SK-N-SH (cell line): Measurements from ENCODE around the gene CAMKMT. TPM values are rescaled to one million over a fixed set of nuclear protein-coding genes. Genes with fewer than 3 reads are reported as not detected.
A peak's percentile ranks its signal among the peaks of the same experiment; 100 is the strongest.

Source experiments
- CTCF ChIA-PET: fragments of 300-600, 350-600 bp; formaldehyde crosslinking; extraction: SDS; loops from one replicate; lab custom pipeline; 2021; lab: Yijun Ruan, JAX
- POLR2A ChIA-PET: fragments of 350-600 bp; sonication (Branson Sonifier 250); formaldehyde crosslinking; extraction: SDS; loops from one replicate; lab custom pipeline; 2020; ENCODE audit warnings: antibody characterized with exemption, inconsistent platforms; lab: Yijun Ruan, JAX
- DNase-seq: peaks from one replicate; pipeline ENCODE4 v3.0.0; 2012
- H2AFZ ChIP-seq: fragments of 200-600 bp; sonication (generic); 2 replicates; pipeline ENCODE4 v1.8.1; 2016; ENCODE audit warnings: antibody characterized with exemption, mild to moderate bottlenecking, low read depth
- H3F3A ChIP-seq: fragments of 200-600 bp; sonication (generic); replicated peaks from 2 replicates; pipeline ENCODE3; 2016; ENCODE audit warnings: antibody characterized with exemption, mild to moderate bottlenecking; ENCODE audit not compliant: insufficient read depth
- H3K27ac ChIP-seq, 2 experiments: fragments of 200-500 bp in 1 of 2; fragments of 200-600 bp in 1 of 2; sonication (Bioruptor generic) in 1 of 2; sonication (generic), shearing (Covaris generic) in 1 of 2; 2 replicates each; pipeline versions ENCODE4 v1.5.1 to v1.6.1; 2014 to 2016; ENCODE audit warnings: low read depth in 2 of 2, inconsistent platforms in 1 of 2, low read length in 1 of 2, mild to moderate bottlenecking in 1 of 2, mixed read lengths in 1 of 2
- H3K27me3 ChIP-seq: fragments of 200-600 bp; sonication (generic), shearing (Covaris generic); 2 replicates; pipeline ENCODE4 v1.6.1; 2016; ENCODE audit warnings: mixed run types; ENCODE audit not compliant: insufficient read depth
- H3K36me3 ChIP-seq, 2 experiments: fragments of 200-500 bp in 1 of 2; fragments of 200-600 bp in 1 of 2; sonication (Bioruptor generic) in 1 of 2; sonication (generic) in 1 of 2; replicated peaks in 1 of 2; 2 replicates each; pipeline versions ENCODE3 to v1.5.1; 2014 to 2016; ENCODE audit warnings: low read length in 1 of 2, mild to moderate bottlenecking in 1 of 2; ENCODE audit not compliant: insufficient read depth in 2 of 2, control insufficient read depth in 1 of 2
- H3K4me1 ChIP-seq, 2 experiments: fragments of 200-500 bp in 1 of 2; fragments of 200-600 bp in 1 of 2; sonication (Bioruptor generic) in 1 of 2; sonication (generic), shearing (Covaris generic) in 1 of 2; 2 replicates each; pipeline versions ENCODE4 v1.5.1 to v1.6.1; 2014 to 2016; ENCODE audit warnings: low read depth in 1 of 2, low read length in 1 of 2, mixed run types in 1 of 2; ENCODE audit not compliant: insufficient read depth in 2 of 2, control insufficient read depth in 1 of 2
- H3K4me2 ChIP-seq: fragments of 200-600 bp; sonication (generic), shearing (Covaris generic); 2 replicates; pipeline ENCODE4 v1.6.1; 2017; ENCODE audit warnings: mixed run types
- H3K4me3 ChIP-seq, 2 experiments: fragments of 200-500 bp in 1 of 2; fragments of 200-600 bp in 1 of 2; sonication (Bioruptor generic) in 1 of 2; sonication (generic), shearing (Covaris generic) in 1 of 2; 2 replicates each; pipeline versions ENCODE4 v1.5.1 to v1.8.1; 2014 to 2016; ENCODE audit warnings: low read depth in 2 of 2, inconsistent platforms in 1 of 2, low read length in 1 of 2, mild to moderate bottlenecking in 1 of 2, mixed read lengths in 1 of 2, moderate library complexity in 1 of 2
- H3K79me2 ChIP-seq: fragments of 200-600 bp; sonication (generic); 2 replicates; pipeline ENCODE4 v1.8.1; 2017; ENCODE audit warnings: mild to moderate bottlenecking; ENCODE audit not compliant: insufficient read depth
- H3K9ac ChIP-seq: fragments of 200-600 bp; sonication (generic); 2 replicates; pipeline ENCODE4 v1.6.1; 2017; ENCODE audit warnings: mixed run types
- H3K9me2 ChIP-seq: fragments of 200-600 bp; sonication (generic); 2 replicates; pipeline ENCODE4 v1.6.1; 2017; ENCODE audit warnings: mixed run types
- H3K9me3 ChIP-seq: fragments of 200-600 bp; sonication (generic); 2 replicates; pipeline ENCODE4 v1.6.1; 2017; ENCODE audit warnings: mixed run types, mild to moderate bottlenecking, moderate library complexity
- H4K20me1 ChIP-seq: fragments of 200-600 bp; sonication (generic); 2 replicates; pipeline ENCODE4 v1.6.1; 2017; ENCODE audit warnings: mild to moderate bottlenecking, mixed run types; ENCODE audit not compliant: insufficient read depth
- CTCF ChIP-seq: fragments of 200-600 bp; sonication (generic); IDR thresholded peaks from 2 replicates; pipeline ENCODE4 v1.6.1; 2017; ENCODE audit warnings: antibody characterized with exemption, mild to moderate bottlenecking, moderate library complexity
- EZH2phosphoT487 ChIP-seq: fragments of 200-600 bp; sonication (generic); IDR thresholded peaks from 2 replicates; pipeline ENCODE4 v1.6.1; 2017; ENCODE audit warnings: low read depth, mixed run types, mild to moderate bottlenecking, antibody characterized with exemption, moderate library complexity, borderline replicate concordance
- FOXM1 ChIP-seq: IDR thresholded peaks from 2 replicates; pipeline ENCODE4 v1.4.0; 2012; ENCODE audit warnings: low read depth, mild to moderate bottlenecking
- GABPA ChIP-seq: IDR thresholded peaks from 2 replicates; pipeline ENCODE4 v1.4.0; 2012; ENCODE audit warnings: low read depth, mild to moderate bottlenecking
- GATA2 ChIP-seq: sonication (generic); formaldehyde crosslinking; IDR thresholded peaks from 2 replicates; pipeline ENCODE4 v1.5.0; 2020; ENCODE audit warnings: mild to moderate bottlenecking, missing genetic modification reagents
- IRF3 ChIP-seq: fragments of 150-350 bp; IDR thresholded peaks from 2 replicates; pipeline ENCODE4 v1.6.1; 2016; ENCODE audit warnings: mild to moderate bottlenecking, low read depth, low read length
- MEF2A ChIP-seq: IDR thresholded peaks from 2 replicates; pipeline ENCODE4 v1.4.0; 2012; ENCODE audit warnings: low read depth, borderline replicate concordance
- RCOR1 ChIP-seq: fragments of 150-350 bp; IDR thresholded peaks from 2 replicates; pipeline ENCODE4 v1.6.1; 2017; ENCODE audit warnings: antibody characterized with exemption, low read length
- RFX5 ChIP-seq: IDR thresholded peaks from 2 replicates; pipeline ENCODE4 v1.6.1; 2012; ENCODE audit warnings: mild to moderate bottlenecking, improper control_type of control experiment, low read length
- SIN3A ChIP-seq: IDR thresholded peaks from 2 replicates; pipeline ENCODE4 v1.6.1; 2012; ENCODE audit warnings: low read depth, mild to moderate bottlenecking, low read length, moderate library complexity, borderline replicate concordance
- TEAD4 ChIP-seq: IDR thresholded peaks from 2 replicates; pipeline ENCODE4 v1.4.0; 2012; ENCODE audit warnings: mild to moderate bottlenecking, borderline replicate concordance; ENCODE audit not compliant: insufficient read depth
- WGBS: methylation state at CpG from one replicate; pipeline ENCODE4 v1.1.6; 2017; ENCODE audit warnings: low lambda C conversion rate; 5-methylcytosine and 5-hydroxymethylcytosine counted together
- polyA plus RNA-seq, 3 experiments: library from polyadenylated mRNA; depleted of rRNA; stranded (reverse); fragments of >200 nt; gene quantifications; 2 replicates each; pipeline ENCODE4 v1.2.3, GENCODE V29; 2012
- TF ChIP-seq, protein P1 (sequence below): IDR thresholded peaks from 2 replicates; pipeline ENCODE4; 2012

Gene CAMKMT
- polyA plus RNA-seq, 1 of the 3 experiments (the other 2 are of a cell fraction), result 5.9 TPM

DNA sequence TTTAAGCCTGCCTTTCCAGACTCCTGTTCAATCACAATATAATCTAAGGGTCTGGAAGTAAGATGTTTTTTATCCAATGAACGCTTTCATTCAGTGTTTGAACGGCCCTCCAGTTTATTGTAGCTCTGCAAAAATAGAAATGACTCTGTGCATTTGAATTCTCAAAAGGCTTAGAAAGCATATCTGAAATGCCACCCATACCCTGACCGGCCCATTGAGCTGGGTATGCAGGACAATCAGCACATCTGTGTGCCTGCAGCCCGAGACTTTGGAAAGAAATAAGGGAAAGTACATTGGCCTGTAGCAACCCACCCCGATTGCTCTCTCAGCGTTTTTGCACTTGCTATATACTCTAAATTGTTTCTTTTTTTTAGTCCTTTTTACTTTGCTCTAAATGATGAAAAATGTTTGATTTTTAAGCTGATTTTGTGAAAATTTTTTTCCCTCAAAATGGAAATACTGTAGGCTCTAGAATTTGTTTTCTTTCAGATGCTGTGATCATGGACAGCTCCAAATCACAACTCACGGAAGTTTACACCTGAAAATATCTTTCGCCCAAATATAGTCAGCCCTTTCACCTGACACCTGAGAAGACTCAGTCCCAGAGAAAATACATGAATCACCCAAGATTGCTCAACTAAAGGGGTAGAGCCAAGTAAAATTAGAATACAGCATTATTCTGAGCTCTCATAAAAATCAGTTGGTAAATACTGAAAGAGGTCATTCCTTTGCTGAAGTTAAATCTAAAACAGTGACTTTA is 385.3 kb downstream of the CAMKMT start:
- Histone ChIP-seq H3K9me3 (no peaks in the 10 kb centered on the region), H3K9me2 (no peaks in the 10 kb centered on the region), H3K27ac (peak overlapping the region in 1 of 2 experiments; percentile 78; a peak in 2 of 4 replicates), H3K36me3 (no peaks in the 10 kb centered on the region), H3K4me2 (no peak overlapping the region), H3K4me1 (peaks cover 0 to 41% of the 10 kb centered on the region in 2 experiments; a peak in 2 of 4 replicates), H3K27me3 (no peaks in the 10 kb centered on the region)
- POLR2A ChIA-PET, result interaction anchor here (1.0 kb wide), 1 partner anchor 14 kb away, joined by 5 read pairs; no protein-coding TSS in a partner anchor
- CTCF ChIA-PET, result interaction anchor here (0.7 to 3.2 kb wide), 12 partner anchors 8 to 267 kb away, joined by 3 to 18 read pairs (median 4); no protein-coding TSS in a partner anchor
- TF ChIP-seq IRF3 (no peak), GABPA (no peak), RFX5 (no peak), FOXM1 (no peak), GATA2 (CRISPR knock-in tag) (no peak), MEF2A (no peak), TEAD4 (no peak), EZH2phosphoT487 (no peak), SIN3A (no peak), RCOR1 (no peak), CTCF (no peak)
- TF ChIP-seq, protein P1, sequence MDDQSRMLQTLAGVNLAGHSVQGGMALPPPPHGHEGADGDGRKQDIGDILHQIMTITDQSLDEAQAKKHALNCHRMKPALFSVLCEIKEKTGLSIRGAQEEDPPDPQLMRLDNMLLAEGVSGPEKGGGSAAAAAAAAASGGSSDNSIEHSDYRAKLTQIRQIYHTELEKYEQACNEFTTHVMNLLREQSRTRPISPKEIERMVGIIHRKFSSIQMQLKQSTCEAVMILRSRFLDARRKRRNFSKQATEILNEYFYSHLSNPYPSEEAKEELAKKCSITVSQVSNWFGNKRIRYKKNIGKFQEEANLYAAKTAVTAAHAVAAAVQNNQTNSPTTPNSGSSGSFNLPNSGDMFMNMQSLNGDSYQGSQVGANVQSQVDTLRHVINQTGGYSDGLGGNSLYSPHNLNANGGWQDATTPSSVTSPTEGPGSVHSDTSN, result no peak
- TF ChIP-seq, all 33 proteins: peak for 0
- no peaks in the 10 kb centered on the region for H3K79me2 ChIP-seq
- H3F3A ChIP-seq, result no peaks in the 10 kb centered on the region
- no peak overlapping the region for H2AFZ ChIP-seq
- peak; percentile 22 for DNase-seq
- H3K9ac ChIP-seq, result no peak overlapping the region
- H3K4me3 ChIP-seq, result no peak overlapping the region
- 79% methylated on average over 8 of the region's 8 CpGs for whole genome bisulfite sequencing
- no peaks in the 10 kb centered on the region for H4K20me1 ChIP-seq
